HPDE6-E6E7 (cell line): ENCODE measurements around the gene CFAP57.
A peak's percentile ranks its signal among the peaks of the same experiment; 100 is the strongest.

ENCODE experiments used
- DNase-seq: peaks from one replicate; pipeline ENCODE4 v3.0.0; 2011; ENCODE audit warnings: missing footprints; ENCODE audit errors: extremely low spot score

The CFAP57 gene

DNA sequence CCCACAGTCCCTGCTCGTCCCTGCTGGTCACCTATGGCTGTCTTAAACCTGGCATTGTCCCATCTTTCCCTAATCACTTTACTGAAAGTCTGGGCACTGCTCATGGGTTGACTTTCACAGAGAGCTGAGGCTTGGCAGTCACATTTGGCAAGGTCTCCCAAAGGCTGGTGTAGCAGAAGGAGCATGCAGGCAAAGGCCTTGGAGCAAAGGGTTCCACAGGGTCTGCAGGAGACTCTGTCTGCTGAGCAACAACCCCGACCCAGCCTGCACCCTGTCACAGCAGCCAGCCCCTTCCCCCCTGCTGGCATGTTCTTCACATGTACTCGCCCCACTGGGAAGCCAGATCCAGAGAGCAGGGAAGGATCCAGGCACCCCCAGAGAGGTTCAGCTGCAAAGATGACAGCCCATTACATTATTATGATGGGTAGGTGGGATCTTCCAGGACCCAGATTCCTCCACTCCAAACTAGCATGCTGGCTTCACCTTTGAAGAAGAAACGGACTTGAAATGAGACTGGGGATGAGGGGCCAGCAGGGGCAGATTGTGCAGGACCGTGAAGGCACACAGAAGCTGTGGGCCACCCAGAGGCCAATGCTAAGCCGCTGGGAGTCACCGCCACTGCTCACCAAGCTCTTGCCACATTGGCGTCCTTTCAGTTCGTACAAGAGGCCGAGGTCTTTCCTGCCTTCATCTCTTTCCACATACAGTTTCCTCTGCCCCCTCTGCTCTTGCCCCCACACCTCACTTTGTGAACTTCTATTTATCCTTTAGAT lies 83.5 kb downstream of the CFAP57 start:
- no peak for DNase-seq

DNA sequence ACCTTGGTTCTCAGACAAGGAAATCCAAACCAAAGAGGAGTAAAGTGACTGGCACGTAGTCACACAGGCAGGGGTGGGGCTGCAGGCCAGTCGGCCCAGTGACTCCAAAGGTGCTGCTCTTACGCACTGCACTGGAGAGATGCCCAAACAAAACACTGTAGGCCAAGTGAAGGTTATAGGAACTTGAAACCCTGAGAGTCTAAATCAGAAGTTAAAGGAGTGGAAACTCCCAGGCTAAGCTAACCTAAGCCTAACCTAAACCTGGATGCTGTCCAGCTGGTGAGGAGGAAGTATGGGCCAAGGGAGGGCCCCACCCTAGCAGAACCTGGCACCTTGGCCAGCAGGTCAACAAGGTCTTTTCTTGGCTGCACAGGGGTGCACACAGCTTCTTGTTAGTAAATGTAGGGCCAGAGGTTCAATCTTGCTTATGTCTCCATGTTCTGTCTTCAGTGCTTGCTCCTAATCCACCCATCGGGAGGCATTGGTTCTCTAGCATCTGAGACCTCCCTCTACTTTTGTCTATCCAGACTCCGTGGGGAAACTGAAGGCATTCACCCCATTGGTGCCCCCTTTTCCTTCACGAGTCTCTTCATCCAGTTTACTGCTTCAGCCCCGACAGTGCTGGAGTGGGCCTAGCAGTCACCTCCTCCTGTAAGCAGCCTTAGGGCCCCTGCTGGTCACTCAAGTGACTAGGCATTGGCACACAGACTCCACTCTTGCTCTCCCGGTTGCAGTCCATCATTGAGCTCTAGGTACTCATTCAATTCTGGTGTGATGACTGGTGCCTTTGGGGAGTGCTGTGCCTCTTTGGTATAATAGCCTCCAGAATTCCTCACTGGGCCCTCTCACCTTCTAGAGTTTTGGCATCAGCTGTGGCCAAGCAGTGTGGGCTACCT lies 84.8 kb downstream of the CFAP57 start:
- no peak for DNase-seq

DNA sequence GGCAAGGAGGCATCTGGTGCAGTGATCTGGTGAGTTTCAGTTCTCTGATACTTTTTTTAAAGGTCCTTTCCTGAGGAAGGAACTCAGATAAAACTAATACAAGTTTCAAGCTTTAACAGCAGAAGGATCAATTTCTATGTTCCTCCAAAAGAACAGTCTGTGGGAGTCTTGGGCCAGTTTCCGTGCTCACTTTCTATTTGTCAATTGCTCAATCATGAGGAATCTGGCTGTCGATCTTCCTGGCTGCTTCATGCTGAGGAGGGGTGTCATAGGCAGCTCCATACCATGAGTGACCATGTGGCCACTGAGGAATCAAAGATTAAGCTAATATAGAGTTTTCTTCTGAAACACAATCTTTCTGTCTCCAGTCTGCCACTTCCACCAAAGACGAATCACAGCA lies 86.2 kb downstream of the CFAP57 start:
- DNase-seq: no peak

DNA sequence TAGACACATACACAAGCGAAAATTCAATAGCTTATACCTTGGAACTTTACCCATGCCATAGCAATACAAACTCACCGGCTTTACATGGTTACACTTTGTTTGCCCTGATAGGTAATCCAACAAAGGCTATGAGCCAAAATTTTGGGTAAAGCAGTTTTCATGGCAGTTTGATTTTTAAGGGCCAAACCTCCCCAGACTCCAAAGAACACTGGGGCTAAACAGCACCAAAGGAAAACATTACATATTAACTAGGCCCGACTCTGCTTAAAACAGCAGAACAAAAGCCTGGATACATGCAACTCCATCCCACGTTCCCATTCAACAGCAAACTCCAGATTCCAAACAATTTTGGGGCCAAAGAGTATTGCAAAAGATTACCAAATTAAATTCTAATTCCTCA lies 93.3 kb downstream of the CFAP57 start:
- DNase-seq: no peak

DNA sequence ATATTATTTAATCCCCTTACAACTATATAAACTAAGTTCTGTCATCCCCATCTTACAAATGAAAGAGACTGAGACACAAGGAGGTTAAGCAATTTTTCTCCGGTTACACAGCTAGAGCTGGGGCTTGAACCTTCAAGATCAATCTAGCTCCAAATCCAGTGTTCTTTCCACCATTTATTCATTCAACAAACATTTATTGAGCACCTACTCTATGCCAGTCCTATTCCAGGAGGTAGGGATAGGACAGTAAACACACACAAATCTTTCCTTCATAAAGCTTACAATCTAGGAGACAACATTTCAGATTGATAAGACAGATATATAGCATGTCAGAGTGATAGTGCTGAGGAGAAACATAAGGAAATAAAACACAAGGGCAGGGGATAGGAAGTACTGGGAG lies 94.8 kb downstream of the CFAP57 start:
- DNase-seq: no peak

DNA sequence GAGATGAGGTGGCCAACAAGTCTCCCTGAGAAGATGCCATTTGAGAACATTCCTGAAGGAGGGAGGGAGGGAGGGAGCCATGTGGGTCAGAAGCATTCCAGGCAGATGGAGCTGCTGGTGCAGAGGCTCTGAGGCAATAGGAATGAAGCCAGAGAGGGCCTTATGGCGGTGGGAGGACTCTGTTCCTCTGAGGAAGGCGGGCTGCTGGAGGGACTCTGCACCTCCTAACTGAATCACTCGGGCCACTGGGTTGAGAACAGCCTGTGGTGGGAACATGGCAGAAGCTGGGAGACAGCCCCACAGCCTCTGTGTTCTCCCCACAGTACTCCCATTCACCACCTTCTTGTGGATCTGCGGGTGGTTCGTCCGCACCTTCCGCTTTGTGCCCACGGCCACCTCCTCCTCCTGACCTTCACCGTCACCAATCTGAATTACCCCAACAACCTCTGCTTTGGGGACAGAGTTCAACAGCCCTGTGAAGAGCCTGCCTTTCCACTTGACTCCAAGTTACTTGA lies 95.2 kb downstream of the CFAP57 start:
- no peak for DNase-seq

DNA sequence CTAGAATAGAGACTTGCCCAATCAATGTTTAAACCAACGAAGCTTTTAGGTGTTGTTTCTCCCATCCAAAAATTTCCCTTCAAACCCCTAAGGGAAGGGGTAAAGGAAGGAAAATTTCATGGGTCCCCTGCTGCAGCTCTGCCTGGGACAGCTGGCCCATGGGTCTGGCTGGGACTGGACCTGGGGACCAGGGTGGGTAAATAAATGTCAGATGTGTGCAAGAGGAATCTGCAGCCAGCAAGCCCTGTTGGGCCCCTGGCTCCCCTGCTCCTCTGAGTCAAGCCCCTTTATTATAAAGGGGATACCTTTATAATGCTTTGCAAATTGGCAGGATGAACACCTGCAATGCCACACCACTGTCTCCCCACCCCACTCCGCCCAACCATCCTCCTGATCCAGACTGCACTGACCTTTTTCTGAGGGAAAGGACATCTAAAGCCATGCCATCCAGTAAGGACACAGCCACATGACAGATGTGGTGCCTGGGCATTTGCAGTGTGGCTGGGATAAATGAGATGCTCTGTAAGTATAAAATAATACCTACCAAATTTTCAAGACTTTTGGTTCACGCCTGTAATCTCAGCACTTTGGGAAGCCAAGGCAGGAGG lies 95.8 kb downstream of the CFAP57 start:
- DNase-seq: no peak

DNA sequence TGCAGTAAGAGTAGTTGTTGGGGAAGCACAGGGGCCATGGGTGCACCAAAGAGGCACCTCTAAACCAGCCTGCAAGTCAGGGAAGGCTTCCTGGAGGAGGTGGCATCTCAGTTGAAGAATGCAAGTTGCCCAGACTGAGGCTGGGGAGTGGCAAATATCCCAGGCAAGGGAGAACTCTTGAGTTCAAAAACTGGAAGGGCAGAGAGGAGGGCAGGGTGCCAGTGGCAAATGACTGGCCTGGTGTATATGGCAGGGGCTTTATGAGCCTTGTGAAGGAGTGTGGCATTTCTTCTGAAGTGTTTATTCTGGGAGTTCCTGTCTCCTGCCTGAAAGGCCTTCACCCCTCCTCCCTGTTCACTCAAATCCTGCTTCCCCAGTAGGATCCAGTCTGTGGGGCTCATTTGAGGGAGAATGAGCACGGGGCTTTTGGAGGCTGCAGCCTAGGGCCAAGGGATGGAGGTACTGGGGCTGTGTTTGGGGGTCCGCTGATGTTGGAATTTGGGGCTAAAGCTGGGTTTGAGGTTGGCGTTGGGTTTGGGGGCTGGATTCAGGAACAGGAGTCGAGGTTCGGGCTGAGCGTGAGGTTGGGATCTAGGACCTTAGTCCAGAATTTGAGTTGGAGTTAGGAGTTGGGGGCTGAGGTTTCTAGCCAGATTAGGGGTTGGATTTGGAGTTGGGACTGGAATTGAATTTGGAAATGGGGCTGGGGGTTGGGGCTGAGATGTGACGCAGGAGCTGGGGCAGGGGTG lies 97.7 kb downstream of the CFAP57 start, which contains the start of gene TMEM125:
TSS of gene TMEM125 (plus strand) at position 357 of the 749 bp plus-strand sequence. CDS start 2,740 bp downstream, outside the sequence.
- DNase-seq: no peak

DNA sequence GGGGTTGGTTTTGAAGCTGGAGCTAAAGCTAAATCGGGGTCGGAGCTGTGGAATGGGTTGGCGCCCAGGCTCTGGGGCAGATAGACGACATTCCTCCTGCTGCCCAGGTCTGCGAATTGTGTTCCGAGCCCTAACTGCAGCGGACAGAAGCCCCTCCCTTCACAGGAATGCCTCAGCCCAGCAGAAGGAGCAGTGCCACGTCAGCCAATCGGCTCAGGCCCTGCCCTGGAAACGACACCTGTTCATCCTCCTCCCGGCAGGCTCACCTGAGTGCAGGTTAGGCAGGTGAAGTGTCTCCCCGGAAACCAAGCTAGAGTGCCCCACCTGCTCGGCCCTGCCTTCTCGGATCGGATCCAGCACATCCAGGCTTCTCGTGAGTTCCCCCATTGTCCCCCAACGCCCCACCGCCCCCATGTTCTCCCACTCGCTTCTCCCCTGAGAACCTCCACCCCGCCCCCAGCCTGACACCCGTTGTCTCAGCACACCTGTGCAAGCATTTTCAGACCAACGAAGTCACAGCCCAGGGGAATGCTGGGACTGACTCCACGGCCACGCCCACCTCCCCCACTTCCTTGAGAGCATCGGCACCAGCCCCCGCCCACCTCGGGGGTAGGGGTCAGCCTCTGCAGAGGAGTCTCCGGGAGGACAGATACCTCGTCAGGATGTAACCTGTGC lies 98.4 kb downstream of the CFAP57 start:
- DNase-seq: peak; percentile 95

DNA sequence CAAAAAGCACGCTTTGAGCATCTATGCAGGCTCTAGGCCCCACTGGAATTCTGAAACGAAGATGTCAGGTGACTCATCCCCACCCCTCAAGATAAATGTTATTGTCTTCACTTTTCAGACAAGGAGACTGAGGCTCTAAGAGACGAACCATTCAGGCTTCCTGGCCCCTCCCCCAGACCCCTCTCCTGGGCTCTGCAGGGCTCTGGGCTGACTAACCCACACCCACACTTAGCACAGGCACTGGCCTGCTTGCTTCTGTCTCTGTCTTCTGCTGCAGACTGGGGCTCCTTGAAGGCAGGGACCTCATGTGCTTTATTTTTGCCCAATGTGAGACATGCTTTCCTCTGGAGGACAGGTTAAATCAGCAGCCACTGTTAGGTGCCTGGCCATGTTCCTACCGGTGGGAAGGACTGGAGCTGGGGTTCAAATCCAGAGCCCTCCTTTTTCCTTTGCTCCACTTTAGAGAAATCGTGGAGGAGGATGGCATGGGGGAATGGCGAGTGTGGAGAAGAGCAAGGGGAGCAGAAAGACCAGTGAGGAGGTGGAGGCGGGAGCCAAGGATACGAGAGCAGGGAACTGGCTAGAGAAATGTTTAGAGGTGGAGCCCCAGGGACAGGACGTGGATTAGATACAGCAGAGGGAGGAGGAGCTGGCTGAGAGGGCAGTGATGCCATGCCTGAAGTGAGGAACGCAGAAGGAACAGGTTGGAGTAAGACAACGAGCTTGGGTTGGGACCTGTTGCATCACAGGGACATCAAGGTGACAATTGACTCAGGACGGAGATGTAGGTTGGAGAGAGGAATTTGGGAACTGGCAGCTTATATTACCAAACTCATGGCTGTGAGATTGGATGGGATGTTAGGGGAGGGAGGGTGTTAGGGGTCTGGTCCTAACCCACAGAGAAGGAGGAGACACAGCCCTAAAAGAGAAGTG lies 99.3 kb downstream of the CFAP57 start:
- no peak for DNase-seq

DNA sequence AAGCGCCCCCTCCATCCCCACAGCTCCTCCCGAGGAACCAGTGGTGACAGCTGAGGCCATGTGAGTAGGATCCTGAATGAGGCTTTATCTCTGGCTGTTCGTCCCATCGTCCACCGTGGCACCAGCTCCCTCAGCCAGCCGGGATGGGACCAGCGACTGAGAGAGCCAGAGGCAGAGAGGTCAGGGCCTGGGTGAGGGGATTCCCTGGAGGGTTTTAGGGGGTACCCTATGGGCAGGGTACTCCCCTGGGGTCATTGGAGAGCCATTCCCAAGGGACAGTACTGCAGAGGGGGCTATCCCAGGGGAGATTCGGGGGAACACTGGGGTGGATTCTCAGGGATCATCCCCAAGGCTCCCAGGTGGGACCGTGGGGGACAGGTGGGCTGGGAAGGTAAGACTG lies 100.0 kb downstream of the CFAP57 start:
- DNase-seq: no peak

DNA sequence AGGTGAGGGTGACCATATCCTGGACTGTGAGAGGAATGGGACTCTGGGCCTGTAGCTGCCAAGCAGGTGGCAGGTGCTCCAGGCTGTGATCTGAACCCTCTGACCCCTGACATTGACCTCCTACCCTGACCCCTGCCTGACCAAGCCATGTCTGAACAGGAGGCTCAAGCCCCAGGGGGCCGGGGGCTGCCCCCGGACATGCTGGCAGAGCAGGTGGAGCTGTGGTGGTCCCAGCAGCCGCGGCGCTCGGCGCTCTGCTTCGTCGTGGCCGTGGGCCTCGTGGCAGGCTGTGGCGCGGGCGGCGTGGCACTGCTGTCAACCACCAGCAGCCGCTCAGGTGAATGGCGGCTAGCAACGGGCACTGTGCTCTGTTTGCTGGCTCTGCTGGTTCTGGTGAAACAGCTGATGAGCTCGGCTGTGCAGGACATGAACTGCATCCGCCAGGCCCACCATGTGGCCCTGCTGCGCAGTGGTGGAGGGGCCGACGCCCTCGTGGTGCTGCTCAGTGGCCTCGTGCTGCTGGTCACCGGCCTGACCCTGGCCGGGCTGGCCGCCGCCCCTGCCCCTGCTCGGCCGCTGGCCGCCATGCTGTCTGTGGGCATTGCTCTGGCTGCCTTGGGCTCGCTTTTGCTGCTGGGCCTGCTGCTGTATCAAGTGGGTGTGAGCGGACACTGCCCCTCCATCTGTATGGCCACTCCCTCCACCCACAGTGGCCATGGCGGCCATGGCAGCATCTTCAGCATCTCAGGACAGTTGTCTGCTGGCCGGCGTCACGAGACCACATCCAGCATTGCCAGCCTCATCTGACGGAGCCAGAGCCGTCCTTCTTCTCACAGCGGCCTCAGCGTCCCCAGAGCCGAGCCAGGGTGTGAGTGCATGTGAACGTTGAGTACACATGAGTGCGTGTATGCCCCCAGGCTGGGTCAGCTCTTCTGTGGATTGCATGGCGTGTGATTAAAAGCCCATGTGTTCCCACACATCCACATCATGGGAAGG lies 100.7 kb downstream of the CFAP57 start:
- no peak for DNase-seq

DNA sequence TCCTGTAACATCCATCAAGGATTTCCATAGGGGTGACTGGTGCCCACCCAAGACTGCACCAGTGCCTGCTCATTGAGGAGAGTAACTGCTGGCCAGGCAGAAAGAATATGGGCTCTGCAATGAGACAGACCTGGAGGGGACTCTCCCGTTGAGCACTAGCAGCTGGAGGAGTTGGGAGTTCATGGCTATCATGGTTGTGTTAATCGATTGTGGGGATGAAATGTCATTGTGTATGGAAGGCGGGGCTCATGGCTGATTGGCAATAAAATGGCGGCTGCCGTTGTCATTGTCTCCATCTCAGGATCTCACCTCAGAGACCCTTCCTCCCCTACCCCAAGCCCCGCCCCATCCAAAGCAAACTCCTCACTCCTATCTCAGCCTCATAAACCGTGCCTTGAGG lies 101.6 kb downstream of the CFAP57 start:
- no peak for DNase-seq

DNA sequence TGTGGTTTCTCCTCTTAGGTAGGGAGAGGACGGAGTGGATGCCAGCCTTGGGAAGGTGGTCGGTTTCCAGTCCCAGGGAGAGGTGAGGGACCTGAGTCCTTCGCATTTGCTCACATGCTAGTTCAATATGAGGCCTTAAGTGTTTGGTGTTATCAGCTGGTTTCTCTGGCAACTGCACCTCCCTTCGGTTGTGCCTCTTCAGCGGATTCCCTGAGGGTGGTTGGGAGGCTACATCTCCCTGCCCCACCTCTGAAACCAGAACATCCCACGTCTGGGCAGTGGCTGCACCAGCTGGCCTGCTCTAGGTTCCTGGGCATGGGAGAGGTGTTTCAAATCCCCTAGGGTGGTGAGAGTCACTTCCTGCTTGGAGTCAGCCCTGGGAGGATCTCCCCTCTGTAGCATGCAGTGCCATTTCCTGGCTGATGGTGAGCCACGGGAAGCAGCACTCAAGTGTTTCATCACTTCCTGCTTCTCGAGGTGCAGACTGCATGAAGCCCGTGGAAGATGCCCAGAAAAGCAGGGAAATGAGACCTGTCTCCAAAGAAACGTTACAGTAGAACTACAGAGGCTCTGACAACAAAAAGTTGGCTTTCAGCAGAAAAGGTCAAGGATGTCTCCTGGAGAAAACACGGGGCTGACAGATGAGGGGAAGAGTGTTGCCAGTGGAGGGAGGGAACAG lies 102.1 kb downstream of the CFAP57 start:
- peak; percentile 43 for DNase-seq

DNA sequence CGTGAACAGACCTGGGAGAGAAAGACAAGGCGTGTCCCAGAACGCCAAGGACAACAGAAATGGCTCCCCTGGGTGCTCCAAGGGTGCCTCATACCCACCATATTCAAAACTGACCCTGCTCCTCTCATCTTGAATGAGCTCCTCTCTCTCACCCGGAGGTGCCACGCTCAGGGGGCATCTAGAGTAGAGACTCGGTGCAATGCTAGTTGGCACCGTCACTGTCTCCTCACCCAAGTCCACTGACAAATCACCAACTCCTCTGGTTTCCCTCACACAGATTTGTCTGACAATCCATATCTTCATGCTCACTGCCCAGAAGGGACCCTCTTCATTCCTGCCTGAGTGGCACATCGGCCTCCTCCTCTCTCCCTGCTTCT lies 102.7 kb downstream of the CFAP57 start:
- no peak for DNase-seq

DNA sequence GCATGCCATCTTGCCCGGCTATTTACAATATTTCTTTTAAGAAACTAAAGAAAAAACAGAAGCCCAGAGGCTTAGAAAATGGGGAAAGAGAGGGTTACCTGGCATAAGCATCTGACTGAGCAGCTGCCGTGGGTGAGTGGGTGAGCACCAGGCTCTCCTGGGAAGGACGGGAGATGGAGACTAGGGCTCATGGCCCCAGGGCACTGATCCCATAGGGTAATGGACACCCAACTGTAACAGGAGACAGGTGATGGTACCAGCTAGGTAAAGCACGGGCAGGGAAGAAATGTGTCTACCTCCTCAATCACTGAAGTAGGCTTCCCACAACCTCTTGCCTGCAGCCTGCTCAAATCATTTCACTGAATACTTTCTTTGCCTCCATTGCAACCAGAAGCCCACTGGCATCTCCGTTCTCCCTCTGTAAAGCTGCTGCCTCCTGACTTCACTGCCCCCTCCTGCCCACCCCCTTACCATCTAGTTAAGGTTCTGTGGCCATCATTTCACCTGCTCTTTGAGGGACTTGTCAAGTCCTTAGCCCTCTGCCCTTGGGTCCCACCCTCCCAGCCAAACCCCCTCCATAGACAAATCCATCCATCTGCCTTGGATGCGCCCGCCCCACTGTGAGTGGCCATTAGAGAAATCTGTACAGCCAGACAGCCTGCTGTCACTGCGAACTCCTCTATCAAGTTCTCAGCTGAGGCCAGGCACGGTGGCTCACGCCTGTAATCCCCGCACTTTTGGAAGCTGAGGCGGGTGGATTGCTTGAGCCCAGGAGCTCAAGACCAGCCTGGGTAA lies 103.9 kb downstream of the CFAP57 start:
- no peak for DNase-seq

DNA sequence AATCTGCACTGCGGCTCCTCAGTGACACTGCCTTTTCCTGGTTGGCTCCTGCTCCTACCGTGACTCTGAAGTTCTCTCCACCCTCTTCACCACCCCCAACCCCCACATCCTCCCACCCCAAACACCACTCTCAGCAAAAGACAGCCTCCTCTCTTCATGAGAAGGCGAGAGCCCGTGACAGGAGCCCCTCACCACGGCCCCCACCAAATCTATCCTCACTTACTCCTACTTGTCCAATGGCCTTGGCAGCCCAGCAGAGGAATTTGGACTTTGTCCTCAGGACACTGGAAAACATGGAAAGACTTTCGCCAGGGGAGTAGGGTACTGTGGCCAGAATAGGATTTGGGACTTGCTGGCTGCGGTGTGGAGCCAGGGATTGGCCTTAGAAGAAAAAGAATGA lies 104.5 kb downstream of the CFAP57 start:
- DNase-seq: no peak
